Osteocyte (in vitro differentiated cells): ENCODE measurements around the gene CKAP4. TPM values are rescaled to one million over a fixed set of nuclear protein-coding genes. Genes with fewer than 3 reads are reported as not detected.

Experiments used
- DNase-seq: peaks from one replicate; pipeline ENCODE4 v3.0.0; 2021; ENCODE audit warnings: mixed read lengths; ENCODE audit not compliant: unreplicated experiment; ENCODE audit errors: extremely low spot score
- H3K27ac Mint-ChIP-seq: one replicate; pipeline ENCODE4 v1.8.0; 2021; ENCODE audit warnings: mild to moderate bottlenecking, mixed read lengths; ENCODE audit not compliant: unreplicated experiment
- H3K27me3 Mint-ChIP-seq: one replicate; pipeline ENCODE4 v1.8.0; 2021; ENCODE audit warnings: mixed read lengths; ENCODE audit not compliant: unreplicated experiment
- H3K36me3 Mint-ChIP-seq: one replicate; pipeline ENCODE4 v1.8.0; 2021; ENCODE audit warnings: mixed read lengths; ENCODE audit not compliant: unreplicated experiment
- H3K4me1 Mint-ChIP-seq: one replicate; pipeline ENCODE4 v1.8.0; 2021; ENCODE audit warnings: mixed read lengths; ENCODE audit not compliant: unreplicated experiment
- H3K4me3 Mint-ChIP-seq: one replicate; pipeline ENCODE4 v1.8.0; 2021; ENCODE audit warnings: mild to moderate bottlenecking, moderate library complexity, mixed read lengths; ENCODE audit not compliant: unreplicated experiment
- H3K9me3 Mint-ChIP-seq: one replicate; pipeline ENCODE4 v1.8.0; 2021; ENCODE audit warnings: mixed read lengths; ENCODE audit not compliant: unreplicated experiment
- CTCF ChIP-seq: fragments of 200-600 bp; sonication (generic); IDR thresholded peaks from 2 replicates; pipeline ENCODE4 v1.5.0; 2021; ENCODE audit warnings: antibody characterized with exemption, mild to moderate bottlenecking, moderate library complexity
- total RNA-seq: library from RNA; stranded (reverse); gene quantifications from 2 replicates; pipeline ENCODE4 v1.2.1, GENCODE V29; 2021

Gene CKAP4
- total RNA-seq, 1 donor from 2014 or later: 182 TPM

- Mint-ChIP-seq H3K4me3 (no peak overlapping the region), H3K36me3 (peaks cover 6% of the 10 kb centered on the region), H3K27me3 (no peaks in the 10 kb centered on the region), H3K9me3 (peaks cover 17% of the 10 kb centered on the region), H3K27ac (no peak overlapping the region), H3K4me1 (peaks cover 12% of the 10 kb centered on the region)
- no peak for DNase-seq
- no peak for TF ChIP-seq CTCF
Observed at GRCh38 chr12:106217706-106218105, 30.1 kb downstream of the CKAP4 start.

GRCh38 chr12:106214571-106214970 is 33.2 kb downstream of the CKAP4 start:
- H3K4me3 Mint-ChIP-seq: no peak overlapping the region
- TF ChIP-seq CTCF: no peak
- no peak overlapping the region for H3K27ac Mint-ChIP-seq
- H3K4me1 Mint-ChIP-seq: peaks cover 12% of the 10 kb centered on the region
- no peak for DNase-seq
- H3K36me3 Mint-ChIP-seq: peaks cover 6% of the 10 kb centered on the region
- H3K27me3 Mint-ChIP-seq: peaks cover 17% of the 10 kb centered on the region
- H3K9me3 Mint-ChIP-seq: peaks cover 17% of the 10 kb centered on the region

- Mint-ChIP-seq H3K27ac (no peak overlapping the region), H3K27me3 (peaks cover 24% of the 10 kb centered on the region), H3K4me3 (no peak overlapping the region), H3K9me3 (peaks cover 12% of the 10 kb centered on the region), H3K36me3 (peaks cover 6% of the 10 kb centered on the region), H3K4me1 (peaks cover 12% of the 10 kb centered on the region)
- no peak for DNase-seq
- no peak for TF ChIP-seq CTCF
Observed at GRCh38 chr12:106213662-106214061, 34.2 kb downstream of the CKAP4 start.

GRCh38 chr12:106211973-106212372 is 35.8 kb downstream of the CKAP4 start:
- no peak overlapping the region for H3K4me3 Mint-ChIP-seq
- peaks cover 36% of the 10 kb centered on the region for H3K27me3 Mint-ChIP-seq
- H3K9me3 Mint-ChIP-seq: peaks cover 5% of the 10 kb centered on the region
- H3K4me1 Mint-ChIP-seq: peaks cover 12% of the 10 kb centered on the region
- DNase-seq: no peak
- H3K27ac Mint-ChIP-seq: no peak overlapping the region
- TF ChIP-seq CTCF: no peak
- H3K36me3 Mint-ChIP-seq: no peaks in the 10 kb centered on the region

- TF ChIP-seq CTCF: no peak
- no peak for DNase-seq
- H3K27me3 Mint-ChIP-seq: peaks cover 28% of the 10 kb centered on the region
- no peaks in the 10 kb centered on the region for H3K4me1 Mint-ChIP-seq
- H3K36me3 Mint-ChIP-seq: no peaks in the 10 kb centered on the region
- H3K27ac Mint-ChIP-seq: no peak overlapping the region
- no peak overlapping the region for H3K4me3 Mint-ChIP-seq
- H3K9me3 Mint-ChIP-seq: peaks cover 9% of the 10 kb centered on the region
Observed at GRCh38 chr12:106205208-106206069, 42.4 kb downstream of the CKAP4 start.
